Endodermal cell (in vitro differentiated cells): Measurements from ENCODE around the gene CSF1. TPM values are rescaled to one million over a fixed set of nuclear protein-coding genes. Genes with fewer than 3 reads are reported as not detected.

ENCODE experiments used
- DNase-seq: peaks from one replicate; pipeline ENCODE4 v3.0.0-alpha.2; 2017
- H3K27ac ChIP-seq: 2 replicates; pipeline ENCODE4 v1.5.1; 2013; ENCODE audit warnings: mild to moderate bottlenecking, low read depth, low read length, moderate library complexity
- H3K27me3 ChIP-seq: 2 replicates; pipeline ENCODE4 v1.6.1; 2013; ENCODE audit warnings: mild to moderate bottlenecking, low read length, moderate library complexity; ENCODE audit not compliant: insufficient read depth, control insufficient read depth, poor library complexity, severe bottlenecking
- H3K36me3 ChIP-seq: 2 replicates; pipeline ENCODE4 v1.7.0; 2013; ENCODE audit warnings: mild to moderate bottlenecking, low read length, moderate library complexity; ENCODE audit not compliant: control insufficient read depth, insufficient read depth
- H3K4me1 ChIP-seq: one replicate; pipeline ENCODE4 v1.7.0; 2013; ENCODE audit warnings: low read length; ENCODE audit not compliant: control insufficient read depth, insufficient read depth
- H3K4me3 ChIP-seq: 2 replicates; pipeline ENCODE4 v1.5.1; 2013; ENCODE audit warnings: mild to moderate bottlenecking, low read length, moderate library complexity
- H3K9ac ChIP-seq: 2 replicates; pipeline ENCODE4 v1.6.1; 2013; ENCODE audit warnings: mild to moderate bottlenecking, low read length, moderate library complexity; ENCODE audit not compliant: poor library complexity, severe bottlenecking; ENCODE audit errors: extremely low read depth
- H3K9me3 ChIP-seq: 2 replicates; pipeline ENCODE4 v1.6.1; 2013; ENCODE audit warnings: mild to moderate bottlenecking, low read length, moderate library complexity; ENCODE audit not compliant: control insufficient read depth
- H3K27ac Mint-ChIP-seq: 2 replicates; pipeline ENCODE4 v1.8.0; 2020; ENCODE audit warnings: mixed read lengths
- H3K27me3 Mint-ChIP-seq: 2 replicates; pipeline ENCODE4 v1.8.0; 2021; ENCODE audit warnings: mild to moderate bottlenecking, mixed read lengths; ENCODE audit not compliant: insufficient read depth
- H3K36me3 Mint-ChIP-seq: 2 replicates; pipeline ENCODE4 v1.8.0; 2020; ENCODE audit warnings: low read depth, mixed read lengths
- H3K4me1 Mint-ChIP-seq: 2 replicates; pipeline ENCODE4 v1.8.0; 2020; ENCODE audit warnings: mixed read lengths
- H3K4me3 Mint-ChIP-seq: 2 replicates; pipeline ENCODE4 v1.8.0; 2020; ENCODE audit warnings: mild to moderate bottlenecking, moderate library complexity, mixed read lengths
- H3K9me3 Mint-ChIP-seq: 2 replicates; pipeline ENCODE4 v1.8.0; 2020; ENCODE audit warnings: mild to moderate bottlenecking, mixed read lengths
- WGBS, 2 experiments: methylation state at CpG; one replicate each; pipeline versions ENCODE4 v1.1.5 to v1.1.7; 2013; ENCODE audit warnings: missing lambda C conversion rate in 2 of 2, mixed read lengths in 1 of 2; ENCODE audit not compliant: insufficient coverage in 1 of 2, insufficient read length in 1 of 2; 5-methylcytosine and 5-hydroxymethylcytosine counted together
- total RNA-seq, 2 donors: library from RNA; stranded (reverse); fragmentation: NEBNext Ultra II Directional in 1 of 2; extraction: Animal tissue kit (Norgen Biotek cat#: 25700) in 1 of 2; gene quantifications; 2 replicates in 1 of 2; 3 replicates in 1 of 2; pipeline ENCODE4 v1.2.1, GENCODE V29; 2021
- TF ChIP-seq, protein P1 (sequence below): fragments of 200-600 bp; sonication (generic); conservative IDR thresholded peaks from 2 replicates; pipeline ENCODE4 v1.5.0; 2021; ENCODE audit warnings: antibody characterized with exemption, mild to moderate bottlenecking

CSF1 gene
- total RNA-seq, 2 donors from 2014 or later, result 1.0 to 2.1 TPM

DNA sequence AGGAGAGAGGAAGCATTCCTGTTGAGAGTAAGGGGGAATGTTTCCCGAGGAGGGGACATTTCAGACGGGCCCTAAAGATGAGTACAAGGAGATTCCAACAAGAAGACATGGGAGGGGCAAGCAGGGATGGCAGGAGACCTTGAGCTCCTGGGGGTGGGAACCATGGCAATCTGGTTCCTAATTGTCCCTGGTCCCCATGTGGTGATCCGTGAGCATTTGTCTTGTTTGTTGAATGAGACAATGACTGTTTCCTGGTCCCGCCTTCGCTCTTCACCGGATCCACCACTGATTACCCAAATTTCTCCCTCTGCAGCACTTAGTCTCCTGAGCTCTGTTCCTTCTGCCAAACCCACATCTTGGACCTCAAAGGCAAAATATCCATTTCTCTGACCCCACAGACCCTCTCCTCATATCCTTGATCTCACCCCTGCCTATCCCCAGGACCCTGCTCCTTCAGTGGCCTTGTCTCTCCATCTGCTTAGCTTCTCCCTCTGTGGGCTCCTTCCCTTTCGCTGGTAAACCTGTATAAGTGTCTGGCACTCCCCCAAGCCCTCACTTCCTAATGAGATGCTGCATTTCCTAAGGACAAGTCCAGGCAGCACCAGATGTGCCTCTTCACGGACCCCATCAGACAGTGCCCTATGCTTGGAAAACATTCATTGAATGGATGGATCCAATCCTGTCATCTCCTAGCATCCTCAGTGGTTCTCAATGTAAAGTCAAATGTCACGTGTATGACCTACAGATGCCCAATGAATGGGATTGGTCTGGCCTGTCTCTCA, 8.3 kb upstream of the CSF1 start:
- 87 to 95% methylated on average over 5 to 9 of the region's 9 CpGs for WGBS, 2 experiments
- Mint-ChIP-seq H3K27ac (no peak overlapping the region), H3K4me1 (peaks cover 8% of the 10 kb centered on the region), H3K27me3 (peaks cover 10% of the 10 kb centered on the region), H3K36me3 (no peaks in the 10 kb centered on the region), H3K9me3 (no peaks in the 10 kb centered on the region), H3K4me3 (no peak overlapping the region)
- Histone ChIP-seq H3K4me3 (no peak overlapping the region), H3K27me3 (peaks cover 4% of the 10 kb centered on the region), H3K9me3 (no peaks in the 10 kb centered on the region), H3K36me3 (no peaks in the 10 kb centered on the region), H3K9ac (no peak overlapping the region), H3K27ac (no peak overlapping the region), H3K4me1 (peaks cover 6% of the 10 kb centered on the region)
- TF ChIP-seq, protein P1, sequence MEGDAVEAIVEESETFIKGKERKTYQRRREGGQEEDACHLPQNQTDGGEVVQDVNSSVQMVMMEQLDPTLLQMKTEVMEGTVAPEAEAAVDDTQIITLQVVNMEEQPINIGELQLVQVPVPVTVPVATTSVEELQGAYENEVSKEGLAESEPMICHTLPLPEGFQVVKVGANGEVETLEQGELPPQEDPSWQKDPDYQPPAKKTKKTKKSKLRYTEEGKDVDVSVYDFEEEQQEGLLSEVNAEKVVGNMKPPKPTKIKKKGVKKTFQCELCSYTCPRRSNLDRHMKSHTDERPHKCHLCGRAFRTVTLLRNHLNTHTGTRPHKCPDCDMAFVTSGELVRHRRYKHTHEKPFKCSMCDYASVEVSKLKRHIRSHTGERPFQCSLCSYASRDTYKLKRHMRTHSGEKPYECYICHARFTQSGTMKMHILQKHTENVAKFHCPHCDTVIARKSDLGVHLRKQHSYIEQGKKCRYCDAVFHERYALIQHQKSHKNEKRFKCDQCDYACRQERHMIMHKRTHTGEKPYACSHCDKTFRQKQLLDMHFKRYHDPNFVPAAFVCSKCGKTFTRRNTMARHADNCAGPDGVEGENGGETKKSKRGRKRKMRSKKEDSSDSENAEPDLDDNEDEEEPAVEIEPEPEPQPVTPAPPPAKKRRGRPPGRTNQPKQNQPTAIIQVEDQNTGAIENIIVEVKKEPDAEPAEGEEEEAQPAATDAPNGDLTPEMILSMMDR, result no peak
- no peak for DNase-seq

DNA sequence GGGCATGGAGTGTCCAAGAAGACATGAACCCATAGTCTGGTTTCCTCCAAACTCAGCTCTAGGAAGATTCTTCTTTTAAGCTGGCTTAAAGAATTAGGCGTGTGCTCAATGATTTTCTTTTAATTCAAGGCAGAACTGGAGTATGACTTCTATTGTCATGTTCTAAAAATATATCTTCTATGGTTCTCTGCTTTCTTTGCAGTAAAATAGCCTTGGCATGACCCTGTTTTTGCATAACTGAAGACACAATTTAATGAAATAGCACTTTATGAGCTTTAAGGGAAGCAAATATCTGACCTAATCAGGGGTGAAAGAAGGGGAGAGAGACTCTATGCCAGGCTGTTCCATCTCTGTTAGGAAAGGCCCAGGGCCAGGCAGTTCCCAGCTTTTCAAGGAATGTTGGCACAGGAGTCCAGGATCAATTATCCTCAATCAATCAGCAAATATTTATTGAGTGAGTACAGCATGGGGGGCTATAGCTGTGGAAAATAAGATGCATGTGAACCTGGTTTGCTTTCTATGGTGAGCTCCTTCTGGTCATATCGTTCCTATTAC, 7.2 kb upstream of the CSF1 start:
- Histone ChIP-seq H3K9ac (no peak overlapping the region), H3K4me1 (peaks cover 8% of the 10 kb centered on the region), H3K27ac (no peak overlapping the region), H3K27me3 (peaks cover 4% of the 10 kb centered on the region), H3K4me3 (no peak overlapping the region), H3K36me3 (no peaks in the 10 kb centered on the region), H3K9me3 (no peaks in the 10 kb centered on the region)
- WGBS, 2 experiments, result 86 to 100% methylated on average over 1 to 2 of the region's 2 CpGs
- Mint-ChIP-seq H3K9me3 (no peaks in the 10 kb centered on the region), H3K36me3 (no peaks in the 10 kb centered on the region), H3K27ac (no peak overlapping the region), H3K4me1 (peaks cover 8% of the 10 kb centered on the region), H3K4me3 (no peak overlapping the region), H3K27me3 (peaks cover 21% of the 10 kb centered on the region)
- DNase-seq, result no peak
- TF ChIP-seq, protein P1, result no peak

DNA sequence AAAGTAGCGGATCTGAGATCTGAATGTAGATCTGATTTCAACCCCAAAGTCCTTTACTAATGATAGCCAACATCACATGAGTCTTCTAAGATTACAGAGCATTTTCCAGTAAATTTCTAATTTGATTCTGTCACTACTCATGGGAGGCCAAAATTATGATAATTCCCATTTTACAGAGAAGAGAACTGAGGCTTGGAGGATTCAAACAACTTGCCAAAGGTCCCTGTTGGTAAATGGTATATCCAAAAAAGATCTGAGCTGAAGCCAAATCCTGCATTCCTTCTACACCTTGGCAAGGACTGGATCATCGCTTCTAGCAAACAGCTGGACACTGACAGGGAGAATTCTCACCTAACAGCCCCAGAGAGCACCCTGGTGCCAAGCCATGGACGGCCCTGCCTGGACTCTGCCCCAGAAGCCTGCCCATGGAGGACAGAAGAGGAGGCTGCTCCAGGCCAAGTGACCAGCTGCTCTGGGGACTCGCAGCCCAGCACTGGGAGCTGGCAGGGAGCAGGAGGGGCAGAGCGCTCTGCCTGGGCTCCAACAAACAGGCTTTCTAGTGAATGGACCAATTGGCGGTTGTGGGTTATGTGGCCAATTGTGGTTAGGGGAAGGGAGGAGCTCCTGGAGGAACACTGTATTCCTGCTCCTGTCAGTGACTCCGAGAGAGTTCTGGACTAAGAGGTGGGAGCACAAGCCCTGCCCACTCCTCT, 6.4 kb upstream of the CSF1 start:
- H3K9me3 ChIP-seq, result no peaks in the 10 kb centered on the region
- H3K4me3 ChIP-seq, result no peak overlapping the region
- H3K4me3 Mint-ChIP-seq, result no peak overlapping the region
- no peak overlapping the region for H3K27ac ChIP-seq
- no peak overlapping the region for H3K9ac ChIP-seq
- H3K27me3 ChIP-seq, result peaks cover 11% of the 10 kb centered on the region
- TF ChIP-seq, protein P1, result no peak
- H3K27me3 Mint-ChIP-seq, result peaks cover 29% of the 10 kb centered on the region
- H3K4me1 ChIP-seq, result peaks cover 11% of the 10 kb centered on the region
- no peaks in the 10 kb centered on the region for H3K9me3 Mint-ChIP-seq
- H3K36me3 ChIP-seq, result no peaks in the 10 kb centered on the region
- peaks cover 8% of the 10 kb centered on the region for H3K4me1 Mint-ChIP-seq
- H3K36me3 Mint-ChIP-seq, result no peaks in the 10 kb centered on the region
- no peak overlapping the region for H3K27ac Mint-ChIP-seq
- WGBS, 2 experiments, result 91 to 93% methylated on average over 3 to 7 of the region's 7 CpGs
- no peak for DNase-seq
